SK-N-SH (cell line): ENCODE measurements around the gene WASHC3.

Source experiments
- CTCF ChIP-seq: fragments of 200-600 bp; sonication (generic); IDR thresholded peaks from 2 replicates; pipeline ENCODE4 v1.6.1; 2017; ENCODE audit warnings: antibody characterized with exemption, mild to moderate bottlenecking, moderate library complexity
- JUND ChIP-seq: IDR thresholded peaks from 2 replicates; pipeline ENCODE4 v1.4.0; 2012
- NRF1 ChIP-seq: IDR thresholded peaks from 2 replicates; pipeline ENCODE4 v1.6.1; 2012; ENCODE audit warnings: low read depth, mild to moderate bottlenecking, low read length
- RAD21 ChIP-seq: IDR thresholded peaks from 2 replicates; pipeline ENCODE4 v1.6.1; 2012; ENCODE audit warnings: mild to moderate bottlenecking, low read length

- TF ChIP-seq NRF1 (no peak), CTCF (no peak), JUND (no peak), RAD21 (no peak)
Measured at GRCh38 chr12:102053062-102053349, 8.8 kb downstream of the WASHC3 start.
